Esophagus squamous epithelium (tissue), 5 donors: ENCODE data around the gene SCAF8. TPM values are rescaled to one million over a fixed set of nuclear protein-coding genes. Genes with fewer than 3 reads are reported as not detected.

Source experiments
- DNase-seq: peaks from one replicate; lab custom pipeline; 2025; lab: John Stamatoyannopoulos, UW
- H3K27ac ChIP-seq, 4 donors: fragments of 200-600 bp; sonication (generic); one replicate each; pipeline ENCODE4 v1.5.1; 2016 to 2019; ENCODE audit warnings: mild to moderate bottlenecking in 1 of 4
- H3K27me3 ChIP-seq, 4 donors: fragments of 200-600 bp; sonication (generic); 1 replicate in 3 of 4; 2 replicates in 1 of 4; pipeline versions ENCODE4 v1.5.1 to v1.6.0; 2017 to 2021; ENCODE audit warnings: antibody characterized with exemption in 1 of 4
- H3K36me3 ChIP-seq, 3 donors: fragments of 200-600 bp; sonication (generic); one replicate each; pipeline ENCODE4 v1.5.1; 2016 to 2019
- H3K4me1 ChIP-seq, 3 donors: fragments of 200-600 bp; sonication (generic); one replicate each; pipeline ENCODE4 v1.5.1; 2017 to 2019
- H3K4me3 ChIP-seq, 4 donors: fragments of 200-600 bp; sonication (generic); 1 replicate in 3 of 4; 2 replicates in 1 of 4; pipeline ENCODE4 v1.5.1; 2016 to 2019; ENCODE audit warnings: mild to moderate bottlenecking in 2 of 4, moderate library complexity in 1 of 4
- H3K9me3 ChIP-seq, 3 donors: fragments of 200-600 bp; sonication (generic); one replicate each; pipeline ENCODE4 v1.5.1; 2016 to 2019
- POLR2A ChIP-seq, 4 donors: fragments of 450-650 bp; IDR thresholded peaks; one replicate each; pipeline ENCODE4 v1.6.1; 2017; ENCODE audit warnings: antibody characterized with exemption in 4 of 4, mild to moderate bottlenecking in 4 of 4, moderate library complexity in 3 of 4
- WGBS, 2 donors: methylation state at CpG; one replicate each; pipeline ENCODE4 v1.1.5; 2018; 5-methylcytosine and 5-hydroxymethylcytosine counted together
- intact Hi-C: fragments of 100-400 bp; cut with DNase I; formaldehyde crosslinking; loops from one replicate; pipeline ENCODE4 v1.15.0; 2022
- total RNA-seq, 4 donors: library from RNA; depleted of rRNA; stranded (reverse); fragments of >200 nt; gene quantifications; one replicate each; pipeline ENCODE4 v1.1.0, GENCODE V29; 2016
- TF ChIP-seq, protein P1 (sequence below), 6 experiments: fragments of 450-650 bp in 4 of 6; fragments of 200-600 bp in 2 of 6; sonication (generic) in 2 of 6; IDR thresholded peaks; one replicate each; pipeline ENCODE4 v1.5.1; 2016 to 2019; ENCODE audit warnings: antibody characterized with exemption in 6 of 6, mild to moderate bottlenecking in 4 of 6, moderate library complexity in 4 of 6
- donor health status: DM: yes; HTN: yes; CAD: no.

Gene SCAF8
- total RNA-seq, 4 donors from 2014 or later: 14.8 to 31.3 (median 20.5) TPM

DNA sequence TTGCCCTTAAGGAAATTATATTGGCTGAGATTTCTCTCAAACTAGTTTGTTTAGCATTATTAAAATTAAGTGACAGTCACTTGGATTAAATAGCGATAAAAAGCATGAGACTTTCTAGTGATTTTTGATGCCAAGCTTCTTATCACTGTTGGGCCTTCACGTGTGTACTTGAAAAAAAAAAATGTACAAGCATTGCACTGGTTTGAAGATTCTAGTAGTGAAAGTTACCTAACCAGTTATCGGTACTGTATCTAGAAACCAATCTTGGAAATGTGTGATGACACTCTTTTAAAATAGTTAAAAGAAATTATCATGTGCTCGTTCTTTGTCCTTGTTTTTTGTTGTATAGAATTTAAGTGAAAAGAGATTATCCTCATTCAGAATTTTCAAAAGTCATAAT is 102.1 kb downstream of the SCAF8 start:
- intact Hi-C loops: no loop called here
- Histone ChIP-seq H3K27ac (no peak overlapping the region), H3K9me3 (no peaks in the 10 kb centered on the region), H3K36me3 (peaks cover 0 to 36% (median 15%) of the 10 kb centered on the region in 3 donors), H3K4me1 (peaks cover 0 to 20% (median 0%) of the 10 kb centered on the region in 3 donors), H3K27me3 (no peaks in the 10 kb centered on the region), H3K4me3 (no peak overlapping the region)
- WGBS, 2 donors: 58 to 64% methylated on average over 4 of the region's 4 CpGs
- no peak for DNase-seq
- no peak for TF ChIP-seq POLR2A (IDR thresholded peaks at IDR 0.05)
- TF ChIP-seq, protein P1, sequence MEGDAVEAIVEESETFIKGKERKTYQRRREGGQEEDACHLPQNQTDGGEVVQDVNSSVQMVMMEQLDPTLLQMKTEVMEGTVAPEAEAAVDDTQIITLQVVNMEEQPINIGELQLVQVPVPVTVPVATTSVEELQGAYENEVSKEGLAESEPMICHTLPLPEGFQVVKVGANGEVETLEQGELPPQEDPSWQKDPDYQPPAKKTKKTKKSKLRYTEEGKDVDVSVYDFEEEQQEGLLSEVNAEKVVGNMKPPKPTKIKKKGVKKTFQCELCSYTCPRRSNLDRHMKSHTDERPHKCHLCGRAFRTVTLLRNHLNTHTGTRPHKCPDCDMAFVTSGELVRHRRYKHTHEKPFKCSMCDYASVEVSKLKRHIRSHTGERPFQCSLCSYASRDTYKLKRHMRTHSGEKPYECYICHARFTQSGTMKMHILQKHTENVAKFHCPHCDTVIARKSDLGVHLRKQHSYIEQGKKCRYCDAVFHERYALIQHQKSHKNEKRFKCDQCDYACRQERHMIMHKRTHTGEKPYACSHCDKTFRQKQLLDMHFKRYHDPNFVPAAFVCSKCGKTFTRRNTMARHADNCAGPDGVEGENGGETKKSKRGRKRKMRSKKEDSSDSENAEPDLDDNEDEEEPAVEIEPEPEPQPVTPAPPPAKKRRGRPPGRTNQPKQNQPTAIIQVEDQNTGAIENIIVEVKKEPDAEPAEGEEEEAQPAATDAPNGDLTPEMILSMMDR (IDR thresholded peaks at IDR 0.05): no peak

DNA sequence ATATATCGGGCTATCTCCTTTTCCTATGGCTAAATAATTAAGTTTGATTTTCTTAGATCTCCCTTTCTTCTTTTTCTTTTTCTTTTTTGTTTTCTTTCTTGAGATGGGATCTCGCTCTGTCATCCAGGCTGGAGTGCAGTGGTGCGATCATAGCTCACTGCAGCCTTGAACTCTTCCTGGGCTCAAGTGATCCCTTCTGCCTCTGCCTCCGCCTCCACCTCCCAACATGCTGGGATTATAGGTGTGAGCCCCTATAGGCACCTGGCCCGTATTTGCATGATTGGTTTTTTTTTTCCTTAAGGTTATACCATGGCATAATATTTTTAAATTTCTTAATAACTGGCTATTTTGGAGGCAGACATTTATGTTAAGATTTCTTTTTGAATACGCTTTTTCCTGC is 106.3 kb downstream of the SCAF8 start:
- Histone ChIP-seq H3K9me3 (no peaks in the 10 kb centered on the region), H3K36me3 (peaks cover 0 to 21% (median 0%) of the 10 kb centered on the region in 3 donors), H3K4me3 (no peak overlapping the region), H3K4me1 (peaks cover 0 to 15% (median 0%) of the 10 kb centered on the region in 3 donors), H3K27ac (no peak overlapping the region), H3K27me3 (no peaks in the 10 kb centered on the region)
- TF ChIP-seq, protein P1 (IDR thresholded peaks at IDR 0.05): no peak
- TF ChIP-seq POLR2A (IDR thresholded peaks at IDR 0.05): no peak
- 93 to 96% methylated on average over 6 of the region's 6 CpGs for WGBS, 2 donors
- intact Hi-C loops: no loop called here
- no peak for DNase-seq

DNA sequence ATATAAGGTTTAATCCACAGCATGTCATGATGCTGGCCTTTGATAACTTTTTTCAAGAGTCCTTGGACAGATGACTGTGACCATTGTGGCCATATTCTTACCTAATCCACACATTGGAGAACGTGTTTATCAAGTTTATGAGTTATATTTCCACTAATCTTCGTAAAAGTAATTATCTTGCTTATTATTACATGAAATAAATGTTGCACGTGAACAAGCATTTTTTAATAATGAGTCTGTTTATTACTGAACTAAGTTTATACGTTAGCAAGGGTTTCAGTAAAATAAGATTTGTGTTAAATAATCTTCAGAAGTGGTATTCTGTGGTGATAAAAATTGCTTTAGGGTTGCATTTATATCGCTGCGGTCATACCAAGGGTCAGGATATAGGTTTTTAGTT is 107.1 kb downstream of the SCAF8 start:
- H3K9me3 ChIP-seq: no peaks in the 10 kb centered on the region
- 82 to 94% methylated on average over 6 of the region's 6 CpGs for WGBS, 2 donors
- H3K36me3 ChIP-seq: peaks cover 0 to 21% (median 0%) of the 10 kb centered on the region in 3 donors
- TF ChIP-seq, protein P1 (IDR thresholded peaks at IDR 0.05): no peak
- TF ChIP-seq POLR2A (IDR thresholded peaks at IDR 0.05): no peak
- H3K27ac ChIP-seq: no peak overlapping the region
- no peak for DNase-seq
- no peaks in the 10 kb centered on the region for H3K27me3 ChIP-seq
- H3K4me1 ChIP-seq: peaks cover 0 to 8% (median 0%) of the 10 kb centered on the region in 3 donors
- intact Hi-C loops: no loop called here
- no peak overlapping the region for H3K4me3 ChIP-seq

DNA sequence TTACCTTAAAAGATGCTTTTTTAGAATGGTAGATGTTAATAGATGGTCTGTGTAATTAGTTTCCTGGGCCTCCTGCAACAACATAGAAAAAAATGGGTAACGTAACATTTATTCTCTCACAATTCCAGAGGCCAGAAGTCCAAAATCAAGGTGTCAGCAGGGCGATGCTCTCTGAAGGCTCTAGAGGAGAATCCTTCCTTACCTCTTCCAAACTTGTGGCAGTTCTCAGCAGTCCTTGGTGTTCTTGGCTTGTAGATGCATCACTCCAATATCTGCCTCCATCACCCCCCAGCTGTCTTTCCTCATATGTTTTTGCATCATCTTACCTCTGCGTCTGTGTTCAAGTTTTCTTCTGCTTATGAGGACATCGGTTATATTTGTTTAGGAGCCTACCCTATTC is 107.9 kb downstream of the SCAF8 start:
- no peak for DNase-seq
- peaks cover 0 to 21% (median 0%) of the 10 kb centered on the region in 3 donors for H3K36me3 ChIP-seq
- 95% methylated on average over 4 of the region's 4 CpGs for WGBS, 2 donors
- no peaks in the 10 kb centered on the region for H3K27me3 ChIP-seq
- H3K27ac ChIP-seq: no peak overlapping the region
- TF ChIP-seq POLR2A (IDR thresholded peaks at IDR 0.05): no peak
- TF ChIP-seq, protein P1 (IDR thresholded peaks at IDR 0.05): no peak
- H3K4me1 ChIP-seq: peaks cover 0 to 8% (median 0%) of the 10 kb centered on the region in 3 donors
- H3K4me3 ChIP-seq: no peak overlapping the region
- no peaks in the 10 kb centered on the region for H3K9me3 ChIP-seq
- intact Hi-C loops: no loop called here

DNA sequence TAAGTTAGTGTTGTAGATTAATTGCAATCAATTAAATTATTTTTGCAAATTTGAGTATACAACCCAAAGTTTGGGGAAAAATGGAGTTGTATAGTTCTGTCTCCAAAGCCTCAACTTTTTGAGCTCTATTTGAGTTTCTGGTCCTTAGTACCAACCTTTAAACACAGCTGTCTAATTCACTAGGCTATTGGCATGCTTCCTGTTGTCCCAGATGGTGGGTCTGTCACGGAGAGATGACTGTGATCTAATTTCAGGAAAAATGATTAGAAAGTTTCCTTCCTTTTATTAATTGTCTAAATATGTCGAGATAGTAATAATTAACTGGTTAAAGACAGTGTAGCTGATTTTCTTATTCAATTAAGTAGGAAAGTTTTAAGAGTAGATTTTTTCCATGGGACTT is 109.6 kb downstream of the SCAF8 start:
- WGBS, 2 donors: 46 to 56% methylated on average over 2 of the region's 2 CpGs
- H3K36me3 ChIP-seq: peaks cover 0 to 17% (median 0%) of the 10 kb centered on the region in 3 donors
- peaks cover 0 to 8% (median 0%) of the 10 kb centered on the region in 3 donors for H3K4me1 ChIP-seq
- no peak overlapping the region for H3K27ac ChIP-seq
- intact Hi-C loops: no loop called here
- no peaks in the 10 kb centered on the region for H3K27me3 ChIP-seq
- no peak for DNase-seq
- H3K4me3 ChIP-seq: no peak overlapping the region
- no peaks in the 10 kb centered on the region for H3K9me3 ChIP-seq
- no peak for TF ChIP-seq POLR2A (IDR thresholded peaks at IDR 0.05)
- TF ChIP-seq, protein P1 (IDR thresholded peaks at IDR 0.05): no peak
